GM21717 (cell line): Measurements from ENCODE around the gene MORC2.

Experiments used
- ATAC-seq: cut with Tn5 transposase; IDR thresholded peaks from one replicate; pipeline ENCODE4 v1.9.1; 2021; ENCODE audit warnings: mild to moderate bottlenecking, moderate library complexity; ENCODE audit not compliant: unreplicated experiment

The MORC2 gene

DNA sequence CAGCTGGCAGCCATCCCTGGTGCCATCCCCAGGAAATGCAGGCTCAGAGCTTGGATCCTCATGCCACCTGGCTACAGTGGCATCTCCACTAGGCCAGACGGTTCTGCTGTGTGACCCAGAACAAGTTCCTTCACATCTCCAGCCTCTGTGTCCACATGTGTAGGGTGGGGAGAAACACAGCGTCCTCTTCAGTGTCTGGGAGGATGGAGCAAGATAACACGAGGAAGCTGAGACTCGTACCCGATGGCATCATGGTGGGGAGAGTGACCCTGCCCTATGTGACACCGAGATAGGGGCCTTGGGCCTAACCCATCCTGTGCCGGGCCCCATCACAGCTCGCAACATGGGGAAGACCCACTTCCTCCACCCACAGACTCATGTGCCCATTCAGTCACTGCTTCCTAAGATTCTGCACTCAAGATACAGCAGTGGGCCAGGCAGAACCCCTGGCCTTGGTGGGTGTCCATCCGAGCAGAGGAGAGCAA lies 78.5 kb downstream of the MORC2 start:
- no peak for ATAC-seq

GRCh38 chr22:30889268-30889995 lies 79.1 kb downstream of the MORC2 start:
- no peak for ATAC-seq

- ATAC-seq: no peak
Measured at GRCh38 chr22:30887861-30888260, 80.7 kb downstream of the MORC2 start.

GRCh38 chr22:30887453-30887852 lies 81.1 kb downstream of the MORC2 start:
- no peak for ATAC-seq

GRCh38 chr22:30885591-30885990 lies 83.0 kb downstream of the MORC2 start:
- no peak for ATAC-seq

DNA sequence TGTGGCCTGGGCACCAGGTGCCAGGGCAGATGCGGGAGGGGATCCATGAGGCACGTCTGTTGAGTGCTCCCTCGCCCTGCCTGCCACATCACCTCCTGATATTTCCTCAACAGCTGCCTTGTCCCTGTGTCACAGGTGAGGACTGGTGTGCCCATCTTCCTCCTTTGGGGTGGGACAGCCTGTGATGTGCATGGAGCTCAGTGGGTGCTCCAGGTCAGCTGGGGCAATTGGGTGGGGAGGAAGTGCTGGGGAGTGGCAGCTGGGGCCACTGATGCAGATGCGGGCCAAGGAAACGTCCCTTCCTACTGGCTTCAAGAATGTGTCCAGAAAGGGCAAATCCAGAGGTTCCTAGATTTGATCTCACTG lies 83.6 kb downstream of the MORC2 start:
- ATAC-seq: no peak

DNA sequence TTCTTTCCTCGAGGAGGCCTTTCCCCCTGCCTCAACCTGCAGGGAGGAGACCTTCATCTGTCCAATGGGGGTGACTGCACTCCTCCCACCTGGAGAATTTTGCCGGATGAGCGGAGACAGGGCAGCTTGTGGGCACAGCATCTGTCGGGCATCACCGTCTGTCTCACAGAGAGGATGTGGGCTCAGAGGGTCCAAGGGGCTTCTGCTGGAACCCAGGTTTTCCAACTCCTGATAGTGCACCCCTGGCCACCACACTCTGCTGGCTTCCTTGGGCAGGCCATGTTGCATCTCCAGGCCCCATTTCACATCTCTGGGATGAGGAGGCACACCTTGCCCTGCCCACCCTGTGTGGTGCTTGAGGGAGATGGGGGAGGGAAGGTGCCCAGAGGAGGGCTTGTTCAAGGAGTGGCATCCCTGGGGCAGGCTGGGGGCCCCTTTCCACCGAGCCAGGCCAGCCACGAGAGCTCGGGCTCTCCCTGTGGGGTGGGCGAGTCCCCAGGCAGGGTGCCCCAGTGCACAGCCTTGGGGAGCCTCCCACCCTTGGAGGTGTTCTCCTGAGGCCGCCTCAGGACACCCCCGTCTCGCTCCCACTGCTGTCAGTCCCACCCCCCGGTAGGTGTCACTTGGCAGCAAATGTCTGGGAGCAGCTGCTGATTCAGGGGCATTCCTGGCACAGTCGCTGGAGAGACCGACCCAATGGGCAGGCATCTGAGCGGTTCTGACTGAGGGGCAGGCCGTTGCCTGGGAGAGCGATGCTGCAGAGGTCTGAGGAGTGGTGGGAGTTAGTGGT lies 84.2 kb downstream of the MORC2 start:
- no peak for ATAC-seq

DNA sequence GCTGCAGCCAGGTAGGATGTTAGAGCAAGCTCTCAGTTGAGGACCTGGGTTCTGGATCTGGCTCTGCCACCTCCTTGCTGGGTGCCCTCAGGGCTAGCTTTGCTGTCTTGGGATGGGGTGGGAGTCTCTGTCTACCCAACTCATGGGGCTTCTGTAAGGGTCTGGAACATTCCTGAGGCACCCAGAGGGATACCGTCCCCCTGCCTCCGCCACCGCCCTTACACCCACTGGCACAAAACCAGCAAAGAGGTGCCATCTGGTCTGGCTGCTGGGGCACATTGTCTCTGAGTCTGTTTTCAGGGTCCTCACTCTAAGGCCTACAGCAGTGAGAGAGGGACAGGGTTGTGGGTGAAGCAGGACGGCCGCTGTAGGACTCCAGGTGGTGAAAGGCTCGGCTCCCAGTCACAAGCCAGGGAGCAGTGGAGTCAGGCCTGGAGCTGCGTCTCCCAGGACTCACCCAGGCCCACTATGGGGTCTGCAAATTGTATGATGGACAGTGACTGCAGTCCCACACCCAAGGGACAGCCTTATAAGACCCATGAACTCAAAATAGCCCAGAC lies 84.9 kb downstream of the MORC2 start:
- no peak for ATAC-seq

- no peak for ATAC-seq
Measured at GRCh38 chr22:30882974-30883533, 85.5 kb downstream of the MORC2 start.

DNA sequence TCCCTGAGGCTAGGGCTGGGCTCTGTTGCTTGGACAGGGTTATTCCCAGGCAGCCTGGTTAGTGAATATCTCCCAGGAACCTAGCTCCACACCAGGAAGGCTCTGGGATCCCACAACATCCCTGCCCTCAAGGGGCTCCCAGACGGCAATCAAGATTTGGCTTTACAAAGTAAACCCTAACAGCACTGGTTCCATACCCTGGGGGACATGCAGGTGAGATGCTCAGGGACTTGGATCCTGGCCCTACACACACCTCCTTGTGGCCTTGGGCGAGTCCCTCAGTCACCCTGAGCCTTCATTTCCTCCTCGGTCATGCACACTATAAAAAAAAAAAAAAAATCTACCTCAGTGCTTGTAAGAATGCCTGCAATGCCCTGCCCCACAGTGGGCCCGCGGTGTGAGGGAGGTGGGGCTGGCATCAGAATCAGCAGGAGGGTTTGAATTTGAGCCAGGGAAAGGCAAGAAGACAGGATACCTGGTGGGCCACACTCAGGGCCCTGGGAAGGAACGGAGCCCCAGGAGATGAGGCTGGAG lies 86.3 kb downstream of the MORC2 start:
- ATAC-seq: no peak

DNA sequence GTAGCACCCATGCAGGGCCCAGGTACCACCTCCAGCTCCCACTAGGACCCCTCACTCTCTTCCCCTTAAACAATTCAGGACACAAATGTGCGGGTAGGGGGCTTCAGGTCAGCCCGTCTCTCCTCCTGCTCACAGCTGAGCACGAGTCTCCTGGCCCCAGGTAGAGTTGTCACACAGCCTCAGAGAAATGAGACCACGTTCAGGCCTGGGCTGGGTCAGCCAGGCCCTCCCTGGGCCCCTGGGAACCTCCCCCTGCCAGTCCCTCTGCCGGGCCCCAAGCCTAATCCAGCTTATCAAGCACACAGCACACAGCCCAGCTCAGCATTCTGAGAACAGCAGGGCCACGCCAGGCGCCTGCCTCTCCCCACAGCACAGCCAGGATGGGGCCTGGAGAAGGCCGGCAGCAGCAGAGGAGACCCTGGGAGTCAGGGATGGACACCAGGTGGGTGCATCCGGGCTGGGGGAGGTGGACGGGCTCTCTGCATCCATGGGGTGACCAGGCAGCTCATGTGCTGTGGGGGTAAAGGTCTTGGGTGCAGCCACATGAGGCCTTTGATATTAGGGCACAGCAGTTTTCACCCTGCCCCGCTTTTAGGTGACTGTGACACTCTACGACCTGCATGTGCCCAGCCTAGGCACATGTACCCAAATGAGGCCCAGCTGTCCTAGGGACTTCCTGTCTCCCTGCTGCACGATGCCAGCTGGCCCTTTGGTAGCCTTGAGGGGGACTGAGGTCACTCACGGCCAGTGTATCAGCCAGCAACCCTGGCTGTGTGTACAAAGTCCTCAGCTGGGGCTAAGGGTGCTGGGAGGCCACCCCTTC lies 87.0 kb downstream of the MORC2 start:
- no peak for ATAC-seq

DNA sequence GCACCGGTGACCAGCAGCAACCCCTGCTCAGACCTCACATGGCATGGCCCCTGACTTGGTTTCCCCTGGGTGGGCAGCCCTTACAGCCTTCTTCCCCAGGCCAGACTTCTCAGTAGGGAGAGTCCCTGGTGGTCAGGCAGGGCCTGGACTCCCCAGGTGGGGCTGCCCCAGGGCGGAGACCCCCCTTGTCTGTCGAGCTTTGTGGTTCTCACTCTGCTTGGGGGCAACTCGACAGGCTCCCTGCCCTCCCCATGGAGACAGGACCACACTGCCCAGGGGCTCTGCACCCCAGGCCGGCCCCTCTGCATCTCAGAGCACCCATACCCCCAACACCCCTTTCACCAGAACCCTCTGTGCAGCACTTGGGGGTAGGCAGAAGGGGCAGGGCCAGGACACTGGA lies 87.7 kb downstream of the MORC2 start:
- ATAC-seq: no peak

GRCh38 chr22:30880181-30880601 lies 88.4 kb downstream of the MORC2 start:
- ATAC-seq: no peak

GRCh38 chr22:30879415-30879797 lies 89.2 kb downstream of the MORC2 start:
- ATAC-seq: no peak

GRCh38 chr22:30878516-30879414 lies 89.8 kb downstream of the MORC2 start:
- ATAC-seq: no peak

- ATAC-seq: no peak
Measured at GRCh38 chr22:30877662-30878515, 90.7 kb downstream of the MORC2 start.

DNA sequence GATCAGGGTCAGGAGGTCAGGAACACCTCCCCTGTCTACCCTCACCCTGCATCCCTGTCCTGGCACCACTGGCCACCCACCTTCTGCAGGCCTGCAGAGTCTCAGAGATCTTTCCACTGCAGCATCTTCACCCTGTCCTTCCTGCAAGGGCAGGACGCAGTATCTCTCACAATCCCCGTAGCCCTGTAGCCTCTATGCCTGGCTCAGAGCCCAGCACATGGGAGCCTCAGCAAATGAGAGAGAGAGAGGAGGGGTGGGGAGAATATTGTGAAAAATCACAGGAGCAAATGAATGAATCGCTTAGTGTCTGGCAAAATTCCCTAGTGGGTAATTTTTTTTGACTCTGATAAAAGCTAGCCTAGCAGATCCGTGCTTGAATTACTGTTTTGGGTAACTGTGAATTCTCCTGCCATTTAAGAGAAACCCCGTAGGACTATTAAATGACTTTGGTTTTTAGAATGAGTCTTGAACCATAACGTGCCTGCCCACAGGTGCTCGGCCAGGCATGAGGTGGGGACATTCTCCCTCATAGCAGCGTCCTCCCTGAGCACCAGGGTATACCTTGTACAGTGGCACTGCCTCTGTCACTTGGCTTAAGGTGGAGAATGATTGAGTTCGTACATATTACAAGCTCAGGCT lies 91.5 kb downstream of the MORC2 start:
- no peak for ATAC-seq

DNA sequence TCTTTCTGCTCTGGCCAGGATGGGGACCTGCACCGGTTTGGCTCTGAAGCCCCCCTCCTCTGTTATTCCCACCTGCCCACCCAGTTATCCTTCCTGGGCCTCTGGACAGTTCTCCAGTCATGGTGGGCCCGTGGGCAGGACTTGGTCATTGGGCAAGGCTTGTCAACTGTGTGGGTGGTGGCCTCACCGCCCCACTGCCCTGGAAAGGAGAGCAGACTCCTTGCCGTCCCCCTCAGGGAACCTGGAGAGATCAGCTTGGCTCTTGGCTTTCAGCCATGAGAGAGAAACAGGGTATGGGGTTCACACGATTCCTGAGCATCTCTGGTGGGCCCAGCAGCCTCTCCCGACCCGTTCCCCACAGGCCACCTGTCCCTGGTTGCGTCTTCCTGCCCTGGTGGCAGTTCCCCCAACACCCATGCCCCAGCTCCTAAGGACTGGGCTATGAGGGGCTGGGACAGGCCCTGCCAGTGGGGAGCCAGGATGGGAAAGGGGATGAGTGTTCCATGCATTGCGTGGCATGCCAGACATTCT lies 92.3 kb downstream of the MORC2 start:
- ATAC-seq: no peak
